Kasumi-1 (cell line): Measurements from ENCODE around the gene SLC22A23.

Experiments used
- DNase-seq, 2 experiments: peaks; one replicate each; lab custom pipeline; 2025; lab: John Stamatoyannopoulos, UW

The SLC22A23 gene

DNA sequence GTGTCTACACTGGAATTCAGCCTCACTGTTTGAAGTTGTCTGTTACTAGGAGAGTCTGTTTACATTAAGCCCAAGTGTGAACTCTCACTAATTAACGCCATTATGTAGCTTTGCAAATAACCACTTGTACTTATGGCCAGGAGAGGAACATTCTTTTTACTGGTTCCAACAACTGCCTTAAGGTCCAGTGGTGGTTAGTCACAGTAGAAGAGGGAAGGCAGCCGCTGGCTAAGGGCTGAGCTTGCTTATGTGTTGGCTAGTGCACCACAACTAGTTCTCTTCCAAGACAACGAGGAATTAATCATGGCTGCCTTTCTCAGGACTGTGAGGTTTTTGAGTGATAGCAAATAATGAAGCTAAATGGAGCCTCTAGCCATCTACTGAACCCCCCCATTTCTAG lies 14.9 kb upstream of the SLC22A23 start:
- DNase-seq: no peak

DNA sequence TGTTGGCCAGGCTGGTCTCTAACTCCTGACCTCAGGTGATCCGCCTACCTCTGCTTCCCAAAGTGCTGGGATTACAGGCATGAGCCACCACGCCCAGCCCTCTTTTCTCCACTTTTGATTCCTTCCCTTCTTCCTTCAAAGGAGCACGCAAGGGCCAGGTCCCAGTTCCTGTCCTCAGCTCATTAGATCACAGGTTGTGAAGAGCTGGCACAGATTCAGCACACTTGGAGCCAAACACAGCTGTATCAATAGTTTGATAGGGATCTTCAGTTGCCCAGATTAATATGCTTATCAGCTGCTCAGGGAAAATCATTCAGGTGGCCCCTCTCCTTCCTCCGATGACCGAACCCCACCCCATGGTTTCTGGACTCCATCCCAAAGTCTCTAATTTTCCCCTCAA lies 14.4 kb upstream of the SLC22A23 start:
- no peak for DNase-seq

DNA sequence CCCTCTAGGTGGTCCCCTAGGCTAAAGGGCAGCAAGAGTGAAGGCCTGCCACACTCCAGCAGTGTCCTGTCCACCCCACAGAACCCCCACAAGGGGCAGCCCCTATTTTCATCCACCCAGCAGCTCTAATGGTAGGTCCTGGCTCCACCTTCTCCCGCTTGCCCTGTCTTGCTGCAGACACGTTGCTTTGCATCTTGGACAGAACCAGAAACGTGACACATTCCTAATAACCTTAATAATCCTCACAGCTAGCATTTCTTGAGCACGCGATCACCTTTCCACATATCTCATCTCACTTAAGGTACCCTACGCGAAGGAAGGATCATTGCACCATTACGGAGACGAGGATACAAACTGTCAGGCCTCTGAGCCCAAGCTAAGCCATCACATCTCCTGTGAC lies 11.7 kb upstream of the SLC22A23 start:
- DNase-seq: no peak

DNA sequence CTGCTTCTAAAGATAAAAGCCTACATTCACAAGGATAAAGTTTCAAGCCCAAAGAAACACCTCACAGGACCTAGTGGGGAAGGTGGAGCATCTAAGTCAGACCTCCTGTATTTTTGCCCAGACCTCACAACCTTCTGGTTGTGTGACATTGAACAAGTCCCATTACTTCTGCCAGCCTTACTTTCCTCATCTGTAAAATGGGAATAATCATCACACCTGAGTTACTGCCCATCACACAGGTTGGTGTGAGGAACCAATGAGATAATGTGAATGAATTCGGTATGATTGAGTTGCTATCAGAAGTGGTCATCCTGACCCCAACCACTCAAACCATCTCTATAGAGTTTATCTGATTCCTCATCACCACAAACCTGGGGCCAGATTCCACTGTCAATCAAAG lies 11.1 kb upstream of the SLC22A23 start:
- no peak for DNase-seq

DNA sequence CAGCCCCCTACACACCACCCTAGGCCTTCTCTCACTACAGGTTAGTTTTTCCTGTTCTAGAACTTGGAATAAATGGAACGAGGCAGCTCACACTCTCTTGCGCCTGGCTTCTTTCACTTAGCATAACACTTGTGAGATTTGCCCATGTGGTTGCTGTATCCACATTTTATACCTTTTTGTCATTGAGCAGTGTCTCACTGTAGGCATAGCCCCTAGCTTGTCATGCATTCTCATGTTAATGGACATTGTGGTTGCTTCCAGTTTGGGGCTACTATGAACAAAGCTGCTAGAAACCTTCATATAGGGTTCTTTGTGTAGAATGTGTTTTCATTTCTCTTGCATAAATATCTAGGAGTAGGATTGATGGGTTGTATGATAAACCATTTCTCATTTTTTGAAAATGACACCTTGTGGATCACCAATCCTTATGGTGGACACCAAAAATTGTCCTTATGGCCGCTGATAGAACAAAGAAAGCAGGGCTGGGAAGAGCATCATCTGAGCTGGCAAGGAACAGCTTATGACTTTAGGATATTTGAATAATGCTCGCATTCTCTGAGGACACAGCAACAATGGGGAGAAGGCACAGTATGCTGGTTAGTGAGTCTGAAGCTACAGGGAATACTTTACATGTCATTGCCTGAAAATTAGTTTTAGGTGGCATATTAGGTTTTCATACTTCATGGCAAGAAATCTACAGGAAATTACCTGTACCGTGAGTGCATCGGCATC lies 9.8 kb upstream of the SLC22A23 start:
- DNase-seq: no peak

DNA sequence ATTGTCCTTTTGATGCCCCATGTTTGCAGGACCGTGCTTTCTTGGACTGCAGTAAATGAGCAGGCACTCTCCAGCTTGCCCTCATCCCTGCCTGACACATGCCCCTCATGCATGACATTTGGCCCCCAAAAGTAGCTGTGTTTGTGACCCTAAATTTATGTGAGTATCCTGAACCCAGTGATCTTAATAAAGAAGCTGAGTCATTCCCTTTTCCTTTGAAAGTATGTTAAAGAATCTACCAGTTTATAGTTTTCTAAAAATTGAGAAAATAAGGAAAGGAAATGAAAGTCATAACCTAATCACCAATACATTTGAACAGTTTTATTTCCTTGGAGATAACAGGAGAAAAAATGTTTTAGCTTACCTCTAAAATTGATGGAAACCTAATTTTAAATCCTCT lies 3.4 kb upstream of the SLC22A23 start:
- no peak for DNase-seq

DNA sequence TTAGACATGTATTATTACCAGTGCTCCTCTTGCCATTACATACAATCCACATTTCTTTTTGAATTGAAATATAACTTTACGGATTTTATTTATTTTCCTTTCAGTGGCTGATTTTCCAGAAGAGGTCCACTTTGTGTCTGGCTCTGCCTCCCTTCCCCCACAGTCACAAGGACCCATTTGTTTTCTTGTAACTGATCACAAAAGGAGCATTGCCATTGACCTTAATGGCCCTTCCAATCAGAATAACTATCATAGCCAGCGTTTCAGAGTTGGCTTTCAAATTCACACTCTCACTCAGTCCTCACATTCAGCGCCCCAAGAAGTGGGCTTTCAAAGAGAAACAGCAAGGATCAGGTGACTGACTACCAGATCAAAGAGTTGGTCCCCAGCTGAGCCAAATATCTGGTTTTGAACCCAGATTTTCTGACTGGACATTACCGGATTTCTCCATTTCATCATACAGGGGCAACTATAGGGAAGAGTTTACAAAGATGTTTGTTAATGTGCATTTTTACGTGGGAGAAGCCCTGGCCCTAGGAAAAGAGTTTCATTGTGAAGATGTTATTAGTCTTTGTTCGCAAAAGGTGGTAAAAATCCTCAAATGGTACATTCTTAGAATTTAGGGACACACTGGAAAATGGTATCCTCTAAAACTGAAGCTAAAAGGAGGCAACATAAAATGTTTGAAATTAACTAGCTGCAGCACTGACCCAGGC lies 2.0 kb upstream of the SLC22A23 start:
- no peak for DNase-seq

DNA sequence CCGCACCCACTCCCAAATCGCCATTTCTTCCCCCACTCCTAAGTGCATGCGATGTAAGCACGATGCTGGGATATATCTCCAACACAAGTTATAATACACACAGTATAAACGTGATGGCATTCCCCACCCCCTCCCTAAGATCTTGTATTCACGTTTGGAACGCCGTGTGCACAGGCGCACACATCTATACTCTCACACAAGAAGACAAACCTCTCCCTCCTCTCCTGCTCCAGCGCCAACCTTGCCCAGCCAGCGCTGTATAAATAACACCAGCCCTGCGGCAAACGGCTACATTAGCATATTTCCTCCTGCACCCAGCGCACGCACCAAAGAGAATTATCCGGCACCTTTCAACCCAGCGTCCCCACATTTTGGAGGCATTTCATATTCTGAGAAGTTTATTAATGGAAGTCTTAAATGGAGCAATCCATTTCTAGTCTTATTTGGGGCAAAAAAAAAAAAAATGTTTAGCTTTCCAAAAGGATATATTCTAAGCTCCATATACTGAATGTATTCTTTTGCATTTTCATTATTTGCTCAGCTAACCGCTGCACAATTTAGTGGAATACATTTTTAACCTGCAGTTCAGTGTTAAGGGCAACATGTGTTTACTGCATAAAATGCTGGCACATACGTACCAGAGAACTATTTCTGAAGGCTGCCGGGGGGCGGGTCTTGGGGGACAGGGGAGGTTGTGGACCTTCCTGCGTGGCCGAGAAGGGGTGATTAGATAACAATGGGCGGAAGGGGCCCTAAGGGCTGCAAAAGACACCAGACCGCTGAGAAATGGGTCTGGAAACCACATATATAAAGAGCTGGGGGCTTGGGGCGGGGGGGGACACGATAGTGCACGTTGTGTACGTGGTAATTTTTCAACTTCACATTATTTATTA lies 1.1 kb upstream of the SLC22A23 start:
- DNase-seq: no peak

DNA sequence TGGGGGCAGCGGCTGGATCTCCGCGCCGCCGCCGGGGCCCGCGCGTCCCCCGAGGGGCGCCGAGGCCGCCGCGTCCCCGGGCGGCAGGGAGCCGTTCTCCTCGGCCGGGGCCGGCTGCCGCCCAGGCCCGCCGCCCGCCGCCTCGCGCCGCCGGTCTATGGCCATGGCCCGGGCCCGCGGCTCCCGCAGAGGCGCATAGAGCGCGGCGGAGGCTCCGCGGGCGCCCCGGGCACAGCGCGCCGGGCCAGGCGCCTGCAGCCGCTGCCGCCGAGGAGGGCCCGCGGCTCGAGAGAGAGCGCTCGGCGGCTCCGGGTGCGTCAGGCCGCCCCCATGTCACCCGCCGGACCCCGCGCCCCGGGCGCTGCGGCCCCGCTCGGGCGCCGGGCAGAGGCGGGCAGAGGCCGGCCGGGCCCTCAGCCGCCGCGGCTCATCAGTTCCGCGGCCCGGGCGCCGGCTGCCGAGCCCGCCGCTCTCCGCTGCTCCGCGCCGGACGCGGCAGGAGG lies 404 bp downstream of the SLC22A23 start:
- no peak for DNase-seq

DNA sequence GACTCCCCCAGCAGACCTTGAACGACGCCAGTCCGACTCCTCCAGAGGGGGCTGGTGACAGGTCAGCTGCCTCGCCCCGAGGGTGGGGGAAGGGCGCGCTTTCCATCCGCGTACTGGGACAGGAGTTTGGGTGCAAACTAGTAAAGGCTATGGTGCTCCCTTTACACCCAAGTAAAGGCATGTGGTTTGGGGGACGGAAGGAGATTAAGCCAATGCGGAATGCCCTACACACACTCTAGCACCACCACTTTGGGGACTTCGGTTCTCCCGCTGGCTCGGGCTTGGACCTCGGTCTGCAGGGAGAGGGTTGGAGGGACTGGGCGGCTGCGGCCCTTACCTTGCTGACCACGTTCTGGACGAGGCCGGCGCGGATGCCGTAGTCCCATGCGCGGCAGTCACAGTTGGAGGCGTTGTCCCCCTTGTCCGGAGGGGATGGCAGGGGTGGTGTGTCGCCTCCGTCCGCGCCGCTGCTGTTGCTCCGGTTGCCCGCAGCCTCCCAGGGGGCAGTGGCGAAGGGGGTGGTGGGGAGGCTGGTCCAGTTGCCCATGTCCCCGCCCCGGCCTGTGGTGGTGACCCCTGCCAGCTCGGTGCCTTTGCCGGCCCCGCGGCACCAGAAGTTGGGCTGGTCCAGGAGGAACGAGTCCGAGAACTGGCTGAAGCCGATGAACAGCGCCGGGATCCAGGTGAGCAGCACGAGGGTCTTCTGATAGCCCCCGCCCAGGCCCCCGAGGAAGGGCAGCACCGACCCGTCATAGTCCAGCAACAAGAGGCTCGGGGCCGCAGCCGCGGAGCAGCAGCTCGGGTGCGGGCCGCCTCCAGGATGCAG lies 1.1 kb downstream of the SLC22A23 start:
- DNase-seq: no peak

DNA sequence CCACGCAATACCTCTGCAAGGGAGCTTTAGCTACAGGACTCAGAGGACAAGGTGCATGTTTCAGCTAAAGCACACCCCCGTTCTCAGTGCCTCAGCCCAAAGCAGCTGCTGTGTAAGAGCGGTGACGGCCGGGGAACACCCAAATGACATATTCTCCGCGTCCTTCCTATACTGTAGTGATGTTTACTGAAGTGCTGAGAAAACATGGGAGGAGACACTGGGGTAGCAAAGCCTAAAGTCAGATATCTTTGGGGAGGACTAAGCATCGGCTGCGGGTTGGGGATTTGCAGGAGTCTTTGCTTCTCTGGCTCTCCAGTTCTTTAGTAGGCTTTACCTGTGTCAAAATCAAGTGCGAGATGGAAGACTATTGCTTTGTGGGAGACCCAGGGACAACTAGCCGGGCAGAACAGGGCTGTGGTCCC lies 1.7 kb downstream of the SLC22A23 start:
- no peak for DNase-seq

DNA sequence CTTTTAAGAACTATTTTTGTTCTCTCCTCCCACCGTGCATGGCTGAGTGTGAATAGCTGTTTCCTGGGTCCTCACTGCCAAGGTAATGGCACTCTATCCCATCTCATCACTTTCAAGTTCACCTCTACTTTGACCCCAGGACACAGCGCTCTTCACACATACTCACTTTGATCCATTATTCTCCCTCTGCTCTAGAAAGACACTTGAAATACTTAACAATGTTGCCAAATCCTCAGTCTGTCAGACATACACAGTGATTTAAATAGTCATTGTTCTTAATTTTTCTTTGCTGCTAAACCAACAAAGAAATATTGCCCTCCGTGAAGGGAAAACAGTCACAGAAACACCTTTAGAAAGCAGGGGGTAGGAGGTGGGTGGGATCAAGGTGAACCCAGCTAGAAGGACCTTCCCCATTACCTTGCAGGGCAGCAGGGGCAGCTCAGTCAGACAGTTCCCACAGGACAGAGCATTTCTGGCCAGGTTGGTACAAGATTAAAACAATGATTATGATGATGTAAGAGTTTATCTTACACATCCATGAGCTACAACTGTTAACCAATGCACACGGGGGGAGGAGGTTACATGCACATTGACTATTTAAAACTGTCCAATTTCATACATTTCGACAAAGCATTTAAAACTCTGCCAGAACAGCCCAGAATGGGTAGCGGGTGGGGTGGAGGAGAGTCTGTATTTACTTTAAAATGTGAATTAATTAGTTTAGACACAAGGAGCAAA lies 2.4 kb downstream of the SLC22A23 start:
- DNase-seq: no peak

DNA sequence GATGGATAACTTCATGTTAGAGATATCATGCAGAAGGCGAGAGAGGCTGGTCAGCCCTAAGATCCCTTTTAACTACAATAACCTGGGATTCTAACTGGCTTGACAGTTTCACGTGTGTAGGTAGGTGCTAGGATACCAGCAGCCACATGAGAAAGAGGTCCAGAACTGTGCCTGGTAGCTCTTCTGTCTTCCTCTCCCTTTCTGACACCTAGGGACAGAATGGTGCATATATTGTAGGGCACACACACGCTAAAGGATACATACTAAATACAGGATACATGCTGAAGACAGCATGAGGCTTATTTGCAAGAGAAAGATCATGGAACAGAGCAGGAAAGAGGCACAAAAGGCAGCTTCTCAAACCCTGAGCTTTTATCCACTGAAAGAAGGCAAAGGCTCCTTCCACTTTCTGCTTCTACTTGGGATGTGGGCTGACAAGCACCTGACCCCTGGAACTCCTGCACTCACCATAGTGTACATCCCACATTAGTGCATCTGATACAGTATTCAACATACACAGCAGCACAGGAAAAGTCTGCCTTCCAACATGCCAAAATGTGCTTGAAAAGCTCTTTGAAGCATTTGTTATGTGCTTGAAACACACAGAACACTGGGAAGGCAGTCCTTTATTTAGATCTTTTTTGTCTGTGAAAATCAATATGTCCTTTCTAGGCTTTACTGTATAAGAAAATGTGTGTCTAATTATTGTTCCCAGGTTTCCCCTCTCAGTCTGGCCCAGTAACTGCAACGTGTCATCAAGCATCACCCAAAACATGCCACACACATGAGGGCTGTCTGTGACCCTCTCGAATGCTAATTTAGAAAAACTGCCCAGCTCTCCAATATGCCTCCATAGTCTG lies 3.2 kb downstream of the SLC22A23 start:
- DNase-seq: no peak

DNA sequence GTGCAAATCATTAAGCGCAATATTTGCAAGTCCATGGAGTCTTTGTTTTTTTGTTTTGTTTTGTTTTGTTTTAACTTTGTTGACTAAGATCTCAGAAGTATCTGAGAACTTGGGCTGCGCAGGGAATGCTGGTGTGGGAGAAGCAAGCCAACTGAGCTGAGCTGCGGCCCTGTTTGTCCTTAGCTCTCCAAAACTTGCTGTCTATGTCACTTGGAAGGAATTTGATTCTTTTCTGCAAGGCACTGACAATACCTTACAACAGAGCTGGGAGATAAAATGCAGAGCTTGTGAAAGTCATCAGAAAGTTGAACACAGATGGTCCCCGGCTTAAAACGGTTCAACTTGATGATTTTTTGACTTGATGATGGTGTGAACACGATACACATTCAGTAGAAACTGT lies 5.4 kb downstream of the SLC22A23 start:
- DNase-seq: no peak

DNA sequence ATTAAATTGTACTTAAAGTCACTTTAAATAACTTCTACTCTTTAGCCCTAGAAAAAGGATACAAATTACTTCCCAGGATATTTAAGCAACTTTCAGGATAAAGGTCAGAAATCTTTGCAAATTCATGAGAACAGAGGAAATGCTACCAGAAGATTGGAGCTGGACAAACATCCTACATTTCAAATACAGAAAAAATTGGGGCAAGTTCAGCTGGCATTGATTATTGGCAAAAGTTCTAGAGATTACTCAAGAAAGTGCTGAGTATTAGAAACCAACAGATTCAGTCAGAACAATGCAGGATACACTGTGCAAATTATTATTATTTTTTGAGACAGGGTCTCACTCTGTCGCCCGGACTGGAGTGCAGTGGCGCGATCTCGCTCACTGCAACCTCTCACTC lies 6.0 kb downstream of the SLC22A23 start:
- DNase-seq: no peak

DNA sequence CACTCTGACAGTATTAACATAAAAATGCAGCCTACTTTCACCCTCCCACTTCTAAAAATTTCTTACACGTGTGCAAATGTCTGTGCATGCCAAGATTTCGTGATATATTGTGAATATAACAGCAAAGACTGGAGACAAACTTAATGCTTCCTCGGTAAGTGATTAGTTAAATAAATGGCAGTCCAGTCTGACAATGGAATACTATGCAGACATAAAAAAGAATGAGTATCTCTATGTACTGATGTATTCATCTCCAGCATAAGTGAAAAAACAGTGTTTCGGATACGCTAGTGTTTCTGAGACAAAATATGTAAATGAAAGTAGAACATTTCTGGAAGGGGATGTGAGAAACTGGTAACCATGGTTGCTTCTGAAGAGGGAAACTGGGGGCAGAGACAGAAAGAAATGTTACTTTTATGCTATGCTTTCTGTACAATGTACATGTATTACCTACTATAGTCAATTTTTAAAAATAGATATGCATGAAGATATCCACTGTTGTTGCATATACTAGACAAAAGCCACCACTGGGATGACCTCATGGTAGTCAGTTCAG lies 7.0 kb downstream of the SLC22A23 start:
- DNase-seq: no peak

DNA sequence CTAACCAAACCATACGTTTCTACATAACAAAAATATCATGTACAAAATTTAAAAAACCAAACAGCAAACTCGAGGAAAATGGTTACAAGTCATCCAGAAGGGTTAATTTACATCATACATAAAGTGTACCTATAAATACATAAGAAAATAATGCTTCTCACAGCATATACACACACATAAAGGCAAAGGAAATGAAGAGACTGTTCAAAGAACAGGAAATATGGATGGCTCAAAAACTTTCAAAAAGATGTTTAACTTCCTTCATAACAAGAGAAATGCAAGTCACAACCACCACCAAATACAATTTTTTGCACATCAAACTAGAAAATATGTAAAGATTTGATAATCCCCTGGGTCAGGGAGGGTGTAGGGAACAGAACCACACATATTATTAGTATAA lies 7.5 kb downstream of the SLC22A23 start:
- no peak for DNase-seq

DNA sequence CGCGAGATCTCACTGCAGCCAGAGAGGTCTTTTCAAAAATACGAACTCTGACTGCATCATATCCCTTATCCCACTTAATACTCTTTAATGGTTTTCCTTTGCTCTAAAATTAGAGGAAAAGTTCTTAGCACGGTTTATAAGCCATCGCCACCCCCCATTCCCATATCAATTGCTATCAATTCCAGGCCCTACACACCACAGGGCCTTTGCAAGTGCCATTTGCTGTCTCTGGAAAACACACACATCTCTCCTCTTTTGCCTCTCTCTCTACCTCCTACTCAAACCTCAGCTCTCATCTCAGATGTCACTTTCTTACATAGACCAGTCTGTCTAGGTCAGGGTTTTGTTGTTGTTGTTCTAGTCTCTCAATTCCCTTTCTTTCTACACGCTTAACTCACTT lies 9.8 kb downstream of the SLC22A23 start:
- no peak for DNase-seq

DNA sequence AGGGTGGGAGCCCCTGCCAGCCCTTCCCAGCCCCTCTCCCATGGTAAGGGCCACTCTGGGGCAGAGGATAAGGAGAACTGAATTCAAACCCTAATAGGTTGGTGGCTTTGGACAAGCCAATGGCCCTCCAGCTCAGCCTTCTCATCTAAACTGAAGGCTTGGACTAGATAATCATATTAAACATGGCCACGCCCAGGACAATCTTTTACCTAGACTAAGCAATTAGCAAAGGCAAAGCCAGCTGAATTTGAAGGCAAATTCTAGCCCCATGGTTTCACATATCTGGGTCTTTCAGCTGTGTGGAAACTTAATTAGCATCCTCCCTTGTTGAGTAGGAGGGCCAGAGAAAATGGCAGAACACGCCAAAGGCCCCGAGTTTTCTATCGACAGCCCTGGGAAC lies 10.7 kb downstream of the SLC22A23 start:
- no peak for DNase-seq
